ENCODE results near the gene RAD51B.

Gene RAD51B

DNA sequence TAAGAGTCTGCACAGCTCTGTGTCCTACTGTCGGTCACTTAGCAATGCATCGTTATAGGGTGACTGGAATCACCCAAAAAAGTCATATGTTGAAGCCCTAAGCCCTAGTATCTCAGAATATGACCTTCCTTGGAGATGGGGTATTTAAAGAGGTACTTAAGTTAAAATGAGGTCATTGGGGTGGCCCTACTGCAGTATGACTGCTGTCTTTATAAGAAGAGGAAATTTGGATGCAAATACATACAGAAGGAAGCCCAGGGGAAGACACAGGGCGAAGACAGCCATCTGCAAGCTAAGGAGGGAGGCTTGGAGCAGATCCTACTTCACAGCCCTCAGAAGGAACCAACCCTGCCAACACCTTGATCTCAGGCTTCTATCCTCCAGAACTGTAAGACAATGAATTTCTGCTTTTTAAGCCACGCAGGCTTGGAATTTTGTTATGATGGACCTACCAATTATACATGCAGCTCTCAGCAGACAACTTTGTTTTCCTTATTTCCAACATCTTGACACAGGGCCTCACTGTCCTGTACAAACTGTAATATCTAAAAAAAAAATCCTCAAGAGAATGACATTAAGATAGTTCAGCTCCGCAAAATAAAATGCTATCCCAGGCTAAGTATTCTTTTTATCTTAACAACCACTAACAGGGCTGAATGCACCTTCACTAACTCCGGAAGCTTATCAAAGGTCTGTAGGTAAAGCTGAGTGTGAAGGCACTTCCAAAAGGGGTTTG, 932.9 kb downstream of the RAD51B start:
- no peak for TF ChIP-seq CTCF (IDR thresholded peaks at IDR 0.05; ENCODE audit: low read length, missing control alignments)
- no peak overlapping the region for H3K4me3 ChIP-seq (replicated peaks; ENCODE audit: low read depth, low read length)
- no peak for DNase-seq (ENCODE audit: low read depth)

DNA sequence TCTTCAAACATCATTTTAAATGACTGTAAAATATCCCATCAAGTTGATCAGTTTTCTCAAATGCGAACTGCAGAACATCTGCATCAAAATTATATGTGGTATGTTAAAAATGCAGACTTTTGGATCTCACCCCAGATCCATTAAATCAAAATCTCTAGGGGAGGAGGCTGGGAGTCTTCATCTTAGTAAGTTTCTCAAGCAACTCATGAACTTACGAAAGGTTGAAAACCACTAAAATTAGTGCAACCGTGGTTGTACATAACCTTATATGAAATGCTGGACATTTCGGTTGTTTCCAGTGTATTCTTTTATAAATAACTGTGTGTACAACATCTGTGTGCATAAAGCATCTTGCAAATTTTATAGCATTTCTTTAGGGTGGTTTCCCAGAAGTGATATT, 934.1 kb downstream of the RAD51B start:
- TF ChIP-seq CTCF (IDR thresholded peaks at IDR 0.05; ENCODE audit: low read length, missing control alignments) = no peak
- DNase-seq (ENCODE audit: low read depth) = peak; percentile 31
- H3K4me3 ChIP-seq (replicated peaks; ENCODE audit: low read depth, low read length) = no peak overlapping the region

DNA sequence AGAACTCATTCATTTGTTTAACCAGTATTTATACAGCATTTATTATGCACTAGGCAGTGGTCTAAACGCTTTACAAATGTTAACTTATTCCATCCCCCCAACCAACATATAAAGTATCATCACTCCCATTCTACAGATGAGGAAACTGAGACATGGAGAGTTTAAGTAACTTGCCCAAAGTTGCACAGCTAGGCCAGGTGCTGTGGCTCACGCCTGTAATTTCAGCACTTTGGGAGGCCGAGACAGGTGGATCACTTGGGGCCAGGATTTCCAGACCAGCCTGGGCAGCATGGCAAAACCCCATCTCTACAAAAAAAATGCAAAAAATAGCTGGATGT, 935.4 kb downstream of the RAD51B start:
- H3K4me3 ChIP-seq (replicated peaks; ENCODE audit: low read depth, low read length) = no peak overlapping the region
- no peak for TF ChIP-seq CTCF (IDR thresholded peaks at IDR 0.05; ENCODE audit: low read length, missing control alignments)
- DNase-seq (ENCODE audit: low read depth) = no peak

- H3K4me3 ChIP-seq (replicated peaks; ENCODE audit: low read depth, low read length) = no peak overlapping the region
- DNase-seq (ENCODE audit: low read depth) = no peak
- TF ChIP-seq CTCF (IDR thresholded peaks at IDR 0.05; ENCODE audit: low read length, missing control alignments) = no peak
Measured at GRCh38 chr14:68756000-68756481, 936.5 kb downstream of the RAD51B start.

GRCh38 chr14:68756734-68757133, 937.2 kb downstream of the RAD51B start:
- no peak overlapping the region for H3K4me3 ChIP-seq (replicated peaks; ENCODE audit: low read depth, low read length)
- no peak for DNase-seq (ENCODE audit: low read depth)
- no peak for TF ChIP-seq CTCF (IDR thresholded peaks at IDR 0.05; ENCODE audit: low read length, missing control alignments)

DNA sequence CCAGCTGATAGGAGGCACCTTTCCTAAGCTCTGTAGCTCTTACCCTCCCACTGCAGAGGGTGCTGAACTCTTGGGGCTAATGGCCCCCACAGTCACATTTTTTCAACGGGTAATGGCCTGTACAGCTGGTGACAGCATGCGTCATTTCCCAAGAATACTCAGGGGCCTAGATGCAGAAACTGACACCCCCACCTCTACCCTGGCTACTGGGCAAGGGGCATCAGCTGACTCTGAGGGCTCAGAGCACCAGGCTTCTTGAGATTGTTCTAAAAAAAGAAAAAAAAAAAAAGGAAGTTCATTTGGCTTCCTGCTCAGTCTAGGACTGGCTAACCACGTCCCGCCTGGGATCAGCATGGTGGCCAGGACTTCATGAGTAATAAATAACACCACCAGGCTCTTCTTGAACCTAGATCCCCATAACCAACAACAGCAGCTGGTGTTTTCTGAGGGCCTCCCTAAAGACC, 938.1 kb downstream of the RAD51B start:
- no peak for DNase-seq (ENCODE audit: low read depth)
- no peak for TF ChIP-seq CTCF (IDR thresholded peaks at IDR 0.05; ENCODE audit: low read length, missing control alignments)
- H3K4me3 ChIP-seq (replicated peaks; ENCODE audit: low read depth, low read length) = no peak overlapping the region

- TF ChIP-seq CTCF (IDR thresholded peaks at IDR 0.05; ENCODE audit: low read length, missing control alignments) = no peak
- no peak for DNase-seq (ENCODE audit: low read depth)
- H3K4me3 ChIP-seq (replicated peaks; ENCODE audit: low read depth, low read length) = no peak overlapping the region
Measured at GRCh38 chr14:68758301-68758700, 938.7 kb downstream of the RAD51B start.
